ENCODE measurements around the gene NR1I2.

- TF ChIP-seq ZNF384 (IDR thresholded peaks at IDR 0.05) (no peak), NFRKB (IDR thresholded peaks at IDR 0.05) (no peak), SUZ12 (IDR thresholded peaks at IDR 0.05) (no peak), TARDBP (IDR thresholded peaks at IDR 0.05) (no peak), ELF4 (IDR thresholded peaks at IDR 0.05) (no peak), BHLHE40 (IDR thresholded peaks at IDR 0.05; ENCODE audit: borderline replicate concordance) (no peak), SP1 (IDR thresholded peaks at IDR 0.05) (no peak), HDGF (IDR thresholded peaks at IDR 0.05; ENCODE audit: borderline replicate concordance) (no peak), FOXK2 (IDR thresholded peaks at IDR 0.05) (no peak), FOXM1 (IDR thresholded peaks at IDR 0.05; ENCODE audit: borderline replicate concordance) (no peak), FOXA1 (IDR thresholded peaks at IDR 0.05) (no peak), CTBP1 (IDR thresholded peaks at IDR 0.05; ENCODE audit: borderline replicate concordance) (no peak)
These were observed 10.4 kb downstream of the NR1I2 start for GRCh38 chr3:119792270-119792669.

All from HEK293T (cell line).